HFFc6 (cell line): ENCODE results near the gene C11orf21. TPM values are rescaled to one million over a fixed set of nuclear protein-coding genes. Genes with fewer than 3 reads are reported as not detected.

Experiments used
- DNase-seq: peaks from one replicate; pipeline ENCODE4 v3.0.0-alpha.2; 2018
- H3K27ac Mint-ChIP-seq: 2 replicates; pipeline ENCODE4 v1.8.0; 2020; ENCODE audit warnings: mild to moderate bottlenecking, mixed read lengths
- H3K27me3 Mint-ChIP-seq: 2 replicates; pipeline ENCODE4 v1.8.0; 2021; ENCODE audit warnings: mild to moderate bottlenecking, moderate library complexity, mixed read lengths; ENCODE audit not compliant: insufficient read depth
- H3K36me3 Mint-ChIP-seq: 2 replicates; pipeline ENCODE4 v1.8.0; 2021; ENCODE audit warnings: low read depth, mixed read lengths
- H3K4me1 Mint-ChIP-seq: 2 replicates; pipeline ENCODE4 v1.8.0; 2020; ENCODE audit warnings: low read depth, mixed read lengths
- H3K4me3 Mint-ChIP-seq: 2 replicates; pipeline ENCODE4 v1.8.0; 2020; ENCODE audit warnings: mild to moderate bottlenecking, moderate library complexity, mixed read lengths
- H3K9me3 Mint-ChIP-seq: 2 replicates; pipeline ENCODE4 v1.8.0; 2020; ENCODE audit warnings: mild to moderate bottlenecking, mixed read lengths
- total RNA-seq, 6 experiments: library from RNA; stranded (reverse); fragmentation: NEBNext Ultra II Directional; extraction: Animal tissue kit (Norgen Biotek cat#: 25700); gene quantifications; 2 replicates in 1 of 6; 3 replicates in 5 of 6; pipeline ENCODE4 v1.2.3, GENCODE V29; 2021
- TF ChIP-seq, protein P1 (sequence below): fragments of 200-600 bp; sonication (generic); IDR thresholded peaks from 2 replicates; pipeline ENCODE4 v1.5.0; 2021; ENCODE audit warnings: antibody characterized with exemption, mild to moderate bottlenecking

The C11orf21 gene
- total RNA-seq, 6 experiments from 2014 or later, result not detected

DNA sequence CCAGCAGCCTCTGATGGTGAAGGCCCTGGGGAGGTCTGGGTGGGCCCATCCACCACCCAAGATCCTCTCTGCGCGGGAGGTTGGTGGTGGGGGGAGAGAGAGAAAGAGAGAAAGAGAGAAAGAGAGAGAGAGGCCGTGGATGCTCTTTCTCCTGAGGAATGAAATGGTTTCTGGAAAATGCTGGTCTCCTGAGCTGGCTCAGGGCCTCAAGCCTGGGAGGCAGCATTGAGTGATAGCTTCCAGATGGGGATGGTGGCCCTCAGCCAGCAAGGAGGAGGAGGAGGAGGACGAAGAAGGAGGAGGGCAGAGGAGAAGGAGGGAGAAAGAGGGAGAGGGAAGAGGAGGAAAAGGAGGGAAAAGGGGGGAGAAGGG is 4.7 kb upstream of the C11orf21 start:
- Mint-ChIP-seq H3K36me3 (no peaks in the 10 kb centered on the region), H3K9me3 (no peaks in the 10 kb centered on the region), H3K27me3 (no peaks in the 10 kb centered on the region; the same call in 1 of the 2 replicates), H3K4me3 (peak overlapping the region; percentile 79), H3K27ac (peak overlapping the region; percentile 91), H3K4me1 (peaks cover 14% of the 10 kb centered on the region)
- DNase-seq, result peak; percentile 63
- TF ChIP-seq, protein P1, sequence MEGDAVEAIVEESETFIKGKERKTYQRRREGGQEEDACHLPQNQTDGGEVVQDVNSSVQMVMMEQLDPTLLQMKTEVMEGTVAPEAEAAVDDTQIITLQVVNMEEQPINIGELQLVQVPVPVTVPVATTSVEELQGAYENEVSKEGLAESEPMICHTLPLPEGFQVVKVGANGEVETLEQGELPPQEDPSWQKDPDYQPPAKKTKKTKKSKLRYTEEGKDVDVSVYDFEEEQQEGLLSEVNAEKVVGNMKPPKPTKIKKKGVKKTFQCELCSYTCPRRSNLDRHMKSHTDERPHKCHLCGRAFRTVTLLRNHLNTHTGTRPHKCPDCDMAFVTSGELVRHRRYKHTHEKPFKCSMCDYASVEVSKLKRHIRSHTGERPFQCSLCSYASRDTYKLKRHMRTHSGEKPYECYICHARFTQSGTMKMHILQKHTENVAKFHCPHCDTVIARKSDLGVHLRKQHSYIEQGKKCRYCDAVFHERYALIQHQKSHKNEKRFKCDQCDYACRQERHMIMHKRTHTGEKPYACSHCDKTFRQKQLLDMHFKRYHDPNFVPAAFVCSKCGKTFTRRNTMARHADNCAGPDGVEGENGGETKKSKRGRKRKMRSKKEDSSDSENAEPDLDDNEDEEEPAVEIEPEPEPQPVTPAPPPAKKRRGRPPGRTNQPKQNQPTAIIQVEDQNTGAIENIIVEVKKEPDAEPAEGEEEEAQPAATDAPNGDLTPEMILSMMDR, result no peak

DNA sequence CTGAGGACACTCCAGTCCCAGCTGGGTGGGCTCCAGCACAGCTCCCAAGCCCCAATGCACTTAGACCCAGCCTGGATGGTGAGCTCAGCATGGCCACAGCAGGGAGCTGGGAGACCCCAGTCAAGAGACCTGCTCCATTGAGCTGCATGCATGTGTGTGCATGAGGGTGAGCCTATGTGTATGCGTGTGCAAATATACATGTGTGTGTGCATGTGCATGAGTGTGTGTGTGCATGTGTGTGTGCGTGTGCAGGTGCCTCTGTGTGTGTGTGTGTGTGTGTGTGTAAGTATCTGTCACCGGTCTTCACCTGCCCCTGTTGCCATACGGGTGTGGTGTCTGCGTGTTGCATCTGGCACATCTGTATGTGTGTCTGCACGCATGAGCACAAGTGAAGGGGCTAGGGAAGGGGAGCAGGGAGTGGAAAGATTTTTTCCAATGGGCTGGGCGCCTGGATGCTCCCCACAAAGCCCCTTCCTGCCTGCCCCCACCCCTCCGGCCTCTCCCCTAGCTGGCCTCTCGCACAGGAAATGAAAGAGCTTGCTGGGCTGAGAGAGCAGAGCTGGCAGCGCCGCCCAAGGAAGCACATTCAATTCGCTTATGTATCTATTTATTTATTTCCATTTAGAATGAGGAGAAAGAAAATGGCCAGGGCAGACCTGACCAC is 4.2 kb upstream of the C11orf21 start:
- H3K4me3 Mint-ChIP-seq, result peak overlapping the region; percentile 79
- no peak for DNase-seq
- no peaks in the 10 kb centered on the region; the same call in 1 of the 2 replicates for H3K27me3 Mint-ChIP-seq
- H3K9me3 Mint-ChIP-seq, result no peaks in the 10 kb centered on the region
- peaks cover 14% of the 10 kb centered on the region for H3K4me1 Mint-ChIP-seq
- H3K36me3 Mint-ChIP-seq, result no peaks in the 10 kb centered on the region
- peak overlapping the region; percentile 91 for H3K27ac Mint-ChIP-seq
- TF ChIP-seq, protein P1, result no peak

DNA sequence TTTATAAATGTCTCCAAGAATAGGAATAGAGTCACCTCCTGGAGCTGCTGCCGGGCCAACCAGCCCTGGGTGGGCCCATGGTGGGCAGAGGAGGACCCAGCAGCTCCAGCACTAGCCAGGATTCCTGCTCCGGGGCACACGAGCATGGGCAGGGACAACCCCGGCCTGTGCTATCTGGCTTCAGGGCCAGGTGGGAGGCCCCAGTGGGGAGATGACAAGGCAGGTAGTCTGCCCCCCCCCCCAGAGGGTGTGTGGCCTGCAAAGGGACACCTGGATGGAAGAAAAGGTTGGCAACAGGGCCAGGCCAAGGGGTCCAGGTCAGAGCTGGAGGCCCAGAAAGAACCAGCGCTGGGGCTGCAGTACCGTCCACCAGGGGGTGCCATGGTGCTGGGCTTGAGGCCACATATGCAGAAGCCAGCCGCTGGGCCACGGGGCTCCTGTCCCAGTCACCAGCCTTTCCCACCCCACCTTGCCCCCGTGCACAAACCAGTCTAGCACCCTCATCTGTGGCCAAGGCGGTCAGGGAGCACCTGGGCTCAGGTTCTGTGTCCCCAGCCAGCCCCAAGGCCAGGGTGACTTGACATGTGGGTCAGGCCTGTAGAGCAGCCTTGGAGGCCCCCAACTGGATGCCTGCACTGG is 3.5 kb upstream of the C11orf21 start:
- no peaks in the 10 kb centered on the region for H3K9me3 Mint-ChIP-seq
- H3K27me3 Mint-ChIP-seq, result no peaks in the 10 kb centered on the region; the same call in 1 of the 2 replicates
- H3K27ac Mint-ChIP-seq, result peak overlapping the region; percentile 91
- no peaks in the 10 kb centered on the region for H3K36me3 Mint-ChIP-seq
- H3K4me1 Mint-ChIP-seq, result peaks cover 14% of the 10 kb centered on the region
- DNase-seq, result peak; percentile 54
- H3K4me3 Mint-ChIP-seq, result peak overlapping the region; percentile 79; the same call in 1 of the 2 replicates
- TF ChIP-seq, protein P1, result peak; percentile 98

DNA sequence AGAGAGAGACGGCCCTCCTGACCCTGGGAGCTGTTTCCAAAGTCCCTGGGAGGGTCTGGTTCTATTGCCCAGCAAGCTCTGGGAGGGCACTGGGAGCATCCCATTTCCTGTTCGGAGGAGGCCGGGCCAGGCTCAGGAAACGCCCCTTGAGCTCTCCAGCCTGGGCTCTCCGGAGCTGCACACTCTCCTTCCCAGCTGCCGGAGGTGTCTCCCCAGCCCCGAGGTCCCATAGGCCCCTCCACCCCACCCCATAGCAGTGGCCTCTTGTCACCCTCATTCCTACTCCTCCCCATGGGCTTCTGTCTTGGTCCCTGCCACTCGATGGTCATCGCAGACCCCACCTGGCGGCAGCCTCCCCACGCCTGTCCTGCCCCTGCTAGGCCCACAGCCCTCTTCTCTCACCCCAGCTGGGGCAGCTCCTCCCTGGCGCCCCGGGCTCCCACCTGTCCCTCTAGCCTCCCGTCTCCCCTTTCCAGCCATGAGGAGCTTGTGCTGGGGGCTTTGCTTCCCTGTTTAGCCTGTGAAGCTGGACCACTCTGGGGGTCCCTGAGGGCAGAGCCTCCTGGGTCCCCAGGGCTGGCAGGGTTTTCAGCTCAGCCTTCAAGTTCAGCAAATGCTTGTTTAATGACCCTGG is 2.9 kb upstream of the C11orf21 start:
- H3K36me3 Mint-ChIP-seq, result no peaks in the 10 kb centered on the region
- no peak for DNase-seq
- H3K9me3 Mint-ChIP-seq, result no peaks in the 10 kb centered on the region
- H3K27ac Mint-ChIP-seq, result no peak overlapping the region
- H3K4me3 Mint-ChIP-seq, result no peak overlapping the region
- H3K27me3 Mint-ChIP-seq, result no peaks in the 10 kb centered on the region; the same call in 1 of the 2 replicates
- peaks cover 14% of the 10 kb centered on the region for H3K4me1 Mint-ChIP-seq
- TF ChIP-seq, protein P1, result no peak

DNA sequence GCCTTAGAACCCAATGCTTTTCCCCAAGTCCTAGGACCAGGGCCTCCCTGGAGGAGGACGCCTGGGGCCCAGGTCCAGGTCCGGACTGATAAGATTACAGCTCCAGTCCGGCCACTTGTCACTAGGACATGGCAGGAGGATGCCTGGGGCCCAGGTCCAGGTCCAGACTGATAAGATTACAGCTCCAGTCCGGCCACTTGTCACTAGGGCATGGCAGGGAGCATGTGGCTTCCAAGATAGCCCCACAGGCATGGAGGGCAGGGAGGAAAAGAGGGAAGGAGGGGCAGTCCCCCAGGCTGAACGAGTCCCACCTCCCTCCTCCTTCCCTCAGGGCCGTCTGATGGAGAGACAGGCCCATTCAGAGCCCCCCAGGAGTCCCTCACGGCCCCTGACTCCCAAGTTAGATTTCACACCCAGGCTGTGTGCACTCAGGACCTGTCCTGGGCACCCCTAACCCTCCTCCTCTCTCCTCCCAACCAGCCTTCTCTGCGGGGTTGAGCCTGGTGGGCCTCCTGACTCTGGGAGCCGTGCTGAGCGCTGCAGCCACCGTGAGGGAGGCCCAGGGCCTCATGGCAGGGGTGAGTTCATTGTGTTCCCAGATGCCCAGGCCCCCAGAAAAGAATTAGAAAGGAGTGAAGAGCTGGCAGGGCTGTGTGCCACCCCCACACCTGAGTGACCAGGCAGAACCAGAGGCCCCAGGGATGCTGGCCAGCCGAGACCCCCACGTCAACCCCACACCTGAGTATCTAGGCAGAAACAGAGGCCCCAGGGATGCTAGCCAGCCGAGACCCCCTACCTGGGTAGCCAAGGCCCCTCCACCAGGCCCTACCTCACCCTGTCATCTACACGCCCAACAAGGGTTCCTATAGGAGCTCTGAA is 2.1 kb upstream of the C11orf21 start:
- H3K4me3 Mint-ChIP-seq, result no peak overlapping the region
- H3K27me3 Mint-ChIP-seq, result no peaks in the 10 kb centered on the region; the same call in 1 of the 2 replicates
- no peak for DNase-seq
- no peak overlapping the region; the same call in 1 of the 2 replicates for H3K27ac Mint-ChIP-seq
- no peaks in the 10 kb centered on the region for H3K9me3 Mint-ChIP-seq
- peaks cover 14% of the 10 kb centered on the region for H3K4me1 Mint-ChIP-seq
- TF ChIP-seq, protein P1, result no peak
- no peaks in the 10 kb centered on the region for H3K36me3 Mint-ChIP-seq
